GM04503 (cell line): ENCODE results near the gene CCNA2.

ENCODE experiments used
- DNase-seq: peaks from one replicate; pipeline ENCODE4 v3.0.0-alpha.2; 2012; ENCODE audit warnings: low read depth

CCNA2 gene

DNA sequence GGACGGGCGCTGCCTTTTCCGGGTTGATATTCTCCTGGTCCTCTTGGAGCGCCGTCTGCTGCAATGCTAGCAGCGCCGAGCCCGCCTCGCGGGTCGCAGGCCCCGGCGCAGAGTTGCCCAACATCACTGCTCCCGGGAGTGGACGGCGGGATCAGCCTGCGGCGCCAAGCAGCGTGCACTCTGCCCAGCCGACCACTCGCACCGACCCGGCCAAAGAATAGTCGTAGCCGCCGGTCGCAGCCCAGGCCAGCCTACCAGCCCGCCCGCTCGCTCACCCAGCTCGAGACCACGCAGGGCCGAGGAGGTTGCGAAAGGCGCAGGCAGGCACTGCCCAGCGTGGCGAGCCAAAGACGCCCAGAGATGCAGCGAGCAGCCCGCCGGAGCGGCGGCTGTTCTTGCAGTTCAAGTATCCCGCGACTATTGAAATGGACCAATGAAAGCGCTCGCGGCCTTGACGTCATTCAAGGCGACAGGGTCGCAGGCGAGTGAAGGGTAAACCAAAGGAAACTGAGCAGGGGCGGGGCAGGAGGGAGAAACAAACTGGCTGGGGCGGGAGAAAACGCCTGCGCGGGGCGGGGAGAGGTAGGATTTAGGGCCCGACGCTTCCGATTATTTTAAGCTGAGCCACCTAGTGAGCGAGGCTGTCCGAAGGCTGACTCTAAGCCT is at the start of gene CCNA2:
Gene CCNA2, minus strand, starts transcription at position 379 of the 666 bp plus-strand sequence. Its CDS starts 255 bp downstream, at position 124.
- DNase-seq = peak; percentile 79

DNA sequence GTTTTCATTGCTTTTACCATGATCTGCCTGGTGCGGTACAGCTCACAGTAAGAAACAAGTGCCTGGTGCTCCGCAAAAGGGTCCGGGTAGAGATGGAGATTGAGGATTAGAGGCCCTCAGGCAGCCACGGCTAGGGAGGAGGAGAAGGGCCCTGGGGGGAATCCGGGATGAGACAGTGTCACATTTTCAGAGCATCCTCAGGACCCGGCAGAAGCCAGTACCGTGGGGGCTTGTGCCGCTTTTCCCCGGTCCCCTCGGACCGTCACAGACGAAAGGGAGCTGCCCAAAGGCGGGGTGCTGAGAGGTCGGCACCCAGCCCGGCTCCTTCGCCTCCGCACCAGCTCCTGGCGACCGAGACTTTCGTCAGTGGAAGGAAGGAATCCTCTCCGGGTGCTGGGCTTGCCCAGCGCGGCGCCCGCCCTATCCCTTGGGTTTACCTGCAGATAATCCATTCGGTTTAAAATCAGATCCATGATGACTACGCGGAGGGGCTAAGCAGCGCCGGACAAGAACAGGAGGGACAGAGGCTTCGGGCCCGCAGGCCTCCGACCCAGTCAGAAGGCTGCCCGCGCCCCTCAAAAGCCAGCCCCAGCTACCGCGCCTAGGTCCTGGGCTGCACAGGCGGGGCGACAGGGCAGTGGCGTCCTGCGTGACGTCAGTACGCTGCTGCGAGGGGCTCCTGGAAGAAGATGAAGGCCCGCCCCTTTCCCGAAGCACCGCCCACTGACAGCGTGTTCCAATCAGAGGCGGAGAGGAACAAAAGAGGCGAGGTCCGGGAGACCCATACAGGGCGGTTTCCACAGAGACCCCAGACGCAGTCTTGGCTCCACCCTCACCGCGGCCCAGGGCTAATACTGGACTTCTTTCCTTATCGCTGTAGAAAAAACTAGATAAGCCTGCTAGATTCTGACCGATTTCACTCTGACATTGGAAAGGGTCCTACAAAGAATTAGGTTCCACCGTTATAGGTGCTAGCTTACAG is 46.4 kb upstream of the CCNA2 start, which contains the start of gene BBS7:
Gene BBS7, minus strand, starts transcription at position 634 of the 982 bp plus-strand sequence. Its CDS starts 161 bp downstream, at position 473.
- DNase-seq = peak; percentile 74

DNA sequence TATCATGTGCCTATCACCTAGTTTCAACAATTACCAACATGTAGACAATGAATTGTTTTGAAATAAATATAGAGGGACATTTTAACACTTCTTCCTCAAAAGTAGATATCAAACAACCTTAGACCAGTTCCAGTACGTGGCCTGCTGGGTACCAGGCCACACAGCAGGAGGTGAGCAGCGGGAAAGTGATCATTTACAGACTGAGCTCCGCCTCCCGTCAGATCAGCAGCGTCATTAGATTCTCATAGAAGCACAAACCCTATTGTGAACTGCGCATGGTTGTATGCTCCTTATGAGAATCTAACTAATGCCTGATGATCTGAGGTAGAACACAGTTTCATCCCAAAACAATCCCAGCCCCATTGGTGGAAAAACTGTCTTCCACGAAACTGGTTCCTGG is 40.1 kb upstream of the CCNA2 start:
- no peak for DNase-seq

DNA sequence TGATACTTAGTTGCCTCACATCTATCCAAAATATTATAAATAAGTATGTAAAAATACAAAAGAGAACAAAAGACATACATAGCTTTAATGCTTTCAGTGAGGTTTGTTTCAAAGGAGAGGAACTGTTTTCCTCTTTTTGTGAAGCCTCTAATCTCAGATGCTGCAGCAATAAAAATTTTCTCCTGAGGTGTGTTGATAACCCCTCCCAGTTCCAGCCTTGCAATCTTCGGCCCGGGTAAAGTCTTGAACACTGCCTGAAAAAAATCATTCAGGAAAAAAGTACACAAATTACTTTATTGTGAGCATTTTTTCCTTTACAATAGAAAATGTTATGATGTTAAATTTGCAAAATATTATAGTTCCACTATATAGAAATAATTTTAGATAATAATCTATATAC is 37.7 kb upstream of the CCNA2 start:
- no peak for DNase-seq

DNA sequence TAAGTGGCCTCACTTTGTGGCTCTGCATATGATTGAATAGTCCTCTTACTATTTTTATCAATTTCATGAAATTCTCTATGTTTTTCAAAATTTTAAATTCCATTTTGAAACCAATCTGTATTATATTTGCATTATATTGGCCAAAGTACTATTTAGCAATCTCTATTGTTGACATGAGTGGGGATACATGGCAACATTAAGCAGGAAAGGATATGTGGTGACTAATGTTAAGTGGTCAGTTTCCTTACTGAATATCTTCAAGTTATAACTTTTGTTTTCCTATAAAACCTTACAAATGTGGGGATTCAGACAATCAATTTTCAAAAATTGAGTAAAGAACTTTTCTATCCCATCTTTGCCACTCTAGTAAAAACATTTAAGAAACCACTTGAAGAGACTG is 36.4 kb upstream of the CCNA2 start:
- DNase-seq = no peak

DNA sequence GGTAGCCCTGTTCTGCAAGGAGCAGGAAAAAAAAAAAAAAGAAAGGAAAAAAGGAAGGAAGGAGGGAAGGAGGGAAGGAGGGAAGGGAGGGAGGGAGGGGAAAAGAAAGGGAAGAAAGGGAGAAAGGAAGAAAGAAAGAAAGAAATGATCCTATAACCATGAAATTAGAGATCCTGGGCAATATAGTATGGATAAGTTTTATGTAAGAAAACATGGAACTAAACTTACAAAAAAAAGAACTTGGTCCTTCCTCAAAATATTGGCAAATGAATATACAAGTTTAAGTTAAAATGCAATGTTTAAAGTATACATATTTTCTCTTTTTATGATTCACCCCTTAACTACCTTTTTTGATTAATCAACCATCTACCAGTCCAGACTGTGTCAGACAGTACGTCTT is 27.7 kb upstream of the CCNA2 start:
- DNase-seq = no peak

- no peak for DNase-seq
Observed at GRCh38 chr4:121846662-121847061, 23.0 kb upstream of the CCNA2 start.

DNA sequence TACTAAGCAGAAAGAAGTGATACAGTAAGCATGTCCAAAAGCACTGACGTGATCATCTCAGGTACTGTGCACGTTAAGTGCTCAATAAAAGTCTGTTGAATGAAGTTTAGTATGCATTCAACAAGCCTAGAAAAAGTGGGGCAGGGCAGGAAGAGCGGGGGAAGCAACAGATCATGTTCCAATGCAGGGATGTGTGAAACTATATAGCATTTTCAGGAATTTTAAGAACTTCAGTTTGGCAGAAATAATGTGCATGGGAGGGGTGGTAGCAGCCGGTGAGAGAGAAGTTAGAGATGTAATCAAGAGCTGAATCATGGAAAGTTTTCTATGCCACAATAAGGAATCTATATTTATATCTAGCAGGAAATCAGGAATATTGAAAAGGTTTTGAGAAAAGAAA is 19.2 kb upstream of the CCNA2 start:
- no peak for DNase-seq

GRCh38 chr4:121838136-121838535 is 14.5 kb upstream of the CCNA2 start:
- no peak for DNase-seq

DNA sequence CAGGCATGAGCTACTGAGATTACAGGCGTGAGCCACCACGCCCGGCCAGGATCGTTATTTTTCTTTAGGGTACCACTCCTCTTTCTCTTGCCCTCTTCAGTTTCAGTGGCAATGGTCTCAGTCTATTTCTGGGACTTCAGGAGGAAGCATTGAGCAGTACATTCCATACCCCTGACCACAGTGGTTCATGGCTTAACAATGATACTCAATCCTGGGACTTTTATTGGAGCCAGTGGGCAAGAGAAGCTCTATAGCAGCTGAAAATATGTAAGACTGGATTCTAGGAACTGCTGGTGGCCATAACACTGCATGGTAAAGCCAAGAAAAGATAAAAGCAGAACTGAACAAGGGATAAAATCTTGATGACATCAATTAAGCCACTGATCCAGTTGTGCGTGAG is 5.8 kb upstream of the CCNA2 start:
- DNase-seq = no peak

- DNase-seq = no peak
Observed at GRCh38 chr4:121827853-121828252, 4.2 kb upstream of the CCNA2 start.

- no peak for DNase-seq
Observed at GRCh38 chr4:121824950-121825349, 1.3 kb upstream of the CCNA2 start.

DNA sequence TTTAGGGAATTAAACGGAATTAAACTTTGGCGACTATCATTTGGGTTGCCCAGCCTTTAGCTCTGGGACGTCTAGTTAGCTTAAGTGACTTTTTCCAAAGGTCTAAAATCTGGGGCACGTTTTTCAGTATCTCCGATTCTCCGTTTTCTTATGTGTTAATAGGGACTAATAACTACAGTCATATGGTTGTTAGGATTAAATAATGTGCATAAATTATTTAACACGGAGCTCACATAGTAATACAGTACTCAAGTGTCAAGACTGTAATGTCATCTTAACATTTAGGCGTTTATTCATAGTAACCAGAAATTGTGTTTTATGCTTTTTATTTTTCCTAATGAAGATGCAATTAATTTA is 466 bp upstream of the CCNA2 start:
- no peak for DNase-seq

GRCh38 chr4:121822796-121823504 is 733 bp downstream of the CCNA2 start:
- no peak for DNase-seq

DNA sequence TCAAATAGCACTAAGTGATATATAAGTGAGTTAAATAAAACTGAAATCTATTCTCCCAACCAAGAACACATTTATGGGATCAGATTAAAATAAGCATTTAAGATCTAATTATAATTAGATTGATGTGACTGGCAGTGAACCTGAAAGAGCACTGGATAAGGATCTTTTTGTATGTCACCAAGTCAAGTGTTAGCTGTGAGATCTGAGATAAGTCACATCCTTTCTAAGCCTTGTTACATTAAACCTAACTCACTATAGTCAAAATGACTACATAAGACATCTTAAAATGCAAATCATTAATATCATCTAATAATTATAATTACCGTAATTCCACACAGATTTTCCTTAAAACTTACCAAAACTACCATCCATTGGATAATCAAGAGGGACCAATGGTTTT is 1.6 kb downstream of the CCNA2 start:
- DNase-seq = no peak

GRCh38 chr4:121819216-121819965 is 4.3 kb downstream of the CCNA2 start:
- DNase-seq = no peak

GRCh38 chr4:121818215-121818614 is 5.5 kb downstream of the CCNA2 start:
- DNase-seq = no peak

GRCh38 chr4:121817701-121818100 is 6.0 kb downstream of the CCNA2 start:
- no peak for DNase-seq

- no peak for DNase-seq
Observed at GRCh38 chr4:121817006-121817405, 6.7 kb downstream of the CCNA2 start.

DNA sequence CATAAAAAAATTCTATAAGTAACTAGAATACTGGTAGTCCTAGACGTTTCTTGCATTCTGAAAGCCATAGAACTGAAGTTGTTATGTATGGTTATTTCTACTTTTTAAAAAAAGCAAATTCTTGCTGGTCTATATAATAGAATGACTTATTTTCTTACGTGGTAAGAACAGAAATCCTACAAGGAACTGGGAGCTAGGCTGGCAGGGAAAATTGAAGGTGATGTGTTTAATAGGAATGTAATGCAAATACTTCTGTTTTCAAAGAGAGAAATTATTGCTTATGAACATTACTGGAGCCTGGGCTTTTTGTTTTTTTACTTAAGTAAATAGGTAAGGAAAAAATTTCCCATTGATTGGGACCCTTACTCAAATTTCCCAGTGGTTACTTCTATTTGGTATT is 8.9 kb downstream of the CCNA2 start:
- DNase-seq = no peak

DNA sequence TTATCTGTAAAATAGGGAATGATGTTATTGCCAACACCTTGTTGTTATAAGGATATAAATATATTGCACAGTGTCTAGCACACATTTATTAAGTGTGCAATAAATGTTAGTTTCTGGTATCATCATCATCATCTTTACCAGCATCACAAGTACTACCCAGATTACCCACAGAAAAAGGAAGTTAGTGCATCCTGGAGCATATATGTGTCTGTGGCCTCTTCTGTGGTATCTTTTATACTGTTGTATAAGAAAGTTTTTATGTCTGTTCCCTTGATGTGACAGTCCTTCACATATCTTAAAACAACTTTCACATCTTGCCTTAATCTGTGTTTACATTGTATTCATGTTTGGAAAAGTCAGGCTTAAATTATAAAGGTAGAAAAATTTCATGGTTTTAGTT is 12.6 kb downstream of the CCNA2 start:
- no peak for DNase-seq

- no peak for DNase-seq
Observed at GRCh38 chr4:121806411-121806810, 17.3 kb downstream of the CCNA2 start.
